Stimulated activated CD8-positive, alpha-beta memory T cell treated with anti-CD3 and anti-CD28 coated beads, Interleukin-7, amount 100 ng/mL, for 24 hours (primary cell): ENCODE data around the gene RPIA.
"Not testable (repeated sequence)": the region's sequence is repeated elsewhere in the genome, so short reads cannot be mapped to it uniquely, and the experiment has no call there.

Source experiments
- DNase-seq: peaks from one replicate; pipeline ENCODE4 v3.0.0-alpha.2; 2020; ENCODE audit warnings: low read depth

RPIA gene

DNA sequence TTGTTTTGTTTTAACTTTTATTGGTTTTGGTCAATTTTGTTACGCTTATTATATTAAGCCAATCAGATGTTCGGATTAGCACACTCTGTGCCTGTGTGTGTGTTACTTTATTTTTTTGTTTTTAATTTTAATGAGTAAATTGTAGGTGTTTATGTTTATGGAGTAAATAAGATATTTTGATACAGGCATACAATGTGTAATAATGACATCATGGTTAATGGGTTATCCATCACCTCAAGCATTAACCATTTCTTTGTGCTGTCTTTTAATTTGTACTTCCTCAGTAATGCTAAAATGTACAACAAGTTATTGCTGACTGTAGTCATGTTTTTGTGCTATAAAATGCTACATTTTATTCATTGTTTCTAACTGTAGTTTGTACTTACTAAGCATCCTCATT lies 97.7 kb downstream of the RPIA start:
- DNase-seq, result not testable (repeated sequence)

DNA sequence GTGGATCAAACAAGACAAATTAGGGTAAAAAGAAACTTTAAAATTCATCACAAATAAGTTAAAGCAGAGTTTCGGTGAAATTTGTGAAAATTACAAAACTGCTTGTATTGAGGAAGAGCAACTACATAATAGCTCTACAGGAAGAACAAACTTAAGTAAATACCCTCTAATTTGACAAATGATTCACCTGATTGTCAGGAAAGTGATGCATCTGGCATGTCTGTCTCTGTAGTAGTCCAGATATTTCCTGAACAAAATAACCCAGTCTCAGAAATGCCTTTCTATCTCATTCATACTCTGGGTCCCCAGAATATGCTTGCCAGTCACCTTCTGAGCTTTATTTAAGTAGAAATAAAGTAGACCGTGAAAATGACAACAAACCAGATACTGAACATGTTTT lies 104.5 kb downstream of the RPIA start:
- DNase-seq, result not testable (repeated sequence)

- not testable (repeated sequence) for DNase-seq
Observed at GRCh38 chr2:88796523-88796922, 105.0 kb downstream of the RPIA start.

GRCh38 chr2:88797164-88797563 lies 105.7 kb downstream of the RPIA start:
- DNase-seq, result not testable (repeated sequence)
